GM23338 (cell line): ENCODE data around the gene CACNA1D. TPM values are rescaled to one million over a fixed set of nuclear protein-coding genes. Genes with fewer than 3 reads are reported as not detected.

ENCODE experiments used
- ATAC-seq: fragments of 200-7000 bp; cut with Tn5 transposase; 3 replicates; pipeline ENCODE4 v1.9.1; 2020
- DNase-seq: peaks from one replicate; pipeline ENCODE4 v3.0.0-alpha.2; 2015; ENCODE audit warnings: low spot score
- H2AFZ ChIP-seq: fragments of 200-600 bp; sonication (generic); 2 replicates; pipeline ENCODE4 v1.8.0; 2016; ENCODE audit warnings: antibody characterized with exemption, mild to moderate bottlenecking, moderate library complexity
- H3F3A ChIP-seq: fragments of 200-600 bp; sonication (generic); replicated peaks from 2 replicates; pipeline ENCODE4 v1.8.0; 2017; ENCODE audit warnings: antibody characterized with exemption, mixed run types, low read depth
- H3K27ac ChIP-seq: fragments of 200-600 bp; sonication (generic); 2 replicates; pipeline ENCODE4 v1.6.1; 2016; ENCODE audit warnings: low read depth
- H3K27me3 ChIP-seq: fragments of 200-600 bp; sonication (generic); 2 replicates; pipeline ENCODE4 v1.8.0; 2016; ENCODE audit warnings: mild to moderate bottlenecking, mixed run types, moderate library complexity; ENCODE audit not compliant: insufficient read depth
- H3K36me3 ChIP-seq: fragments of 200-600 bp; sonication (generic); 2 replicates; pipeline ENCODE4 v1.8.0; 2016; ENCODE audit warnings: mild to moderate bottlenecking; ENCODE audit not compliant: insufficient read depth
- H3K4me1 ChIP-seq: fragments of 200-600 bp; sonication (generic); 2 replicates; pipeline ENCODE4 v1.8.0; 2016; ENCODE audit warnings: mild to moderate bottlenecking, moderate library complexity; ENCODE audit not compliant: insufficient read depth
- H3K4me2 ChIP-seq: fragments of 200-600 bp; sonication (generic); 2 replicates; pipeline ENCODE4 v1.7.1; 2017; ENCODE audit warnings: mixed run types
- H3K4me3 ChIP-seq: fragments of 200-600 bp; sonication (generic); 2 replicates; pipeline ENCODE4 v1.6.1; 2016; ENCODE audit warnings: mixed run types
- H3K79me2 ChIP-seq: fragments of 200-600 bp; sonication (generic); replicated peaks from 2 replicates; pipeline ENCODE4 v1.8.0; 2017; ENCODE audit warnings: mild to moderate bottlenecking; ENCODE audit not compliant: insufficient read depth
- H3K9me2 ChIP-seq: fragments of 200-600 bp; sonication (generic); 2 replicates; pipeline ENCODE4 v1.8.0; 2017; ENCODE audit not compliant: insufficient read depth
- H4K20me1 ChIP-seq: fragments of 200-600 bp; sonication (generic); replicated peaks from 2 replicates; pipeline ENCODE4 v1.8.0; 2017; ENCODE audit warnings: mild to moderate bottlenecking; ENCODE audit not compliant: insufficient read depth
- H3K27ac Mint-ChIP-seq: 2 replicates; pipeline ENCODE4 v1.8.0; 2020; ENCODE audit warnings: inconsistent platforms, mild to moderate bottlenecking, moderate library complexity, mixed read lengths
- H3K27me3 Mint-ChIP-seq: 3 replicates; pipeline ENCODE4 v1.8.0; 2022; ENCODE audit warnings: low read depth, mild to moderate bottlenecking, moderate library complexity, mixed read lengths, inconsistent platforms; ENCODE audit not compliant: insufficient read depth, poor library complexity
- H3K36me3 Mint-ChIP-seq: 3 replicates; pipeline ENCODE4 v1.8.0; 2021; ENCODE audit warnings: low read depth, mild to moderate bottlenecking, inconsistent platforms, moderate library complexity, mixed read lengths
- H3K4me1 Mint-ChIP-seq: 3 replicates; pipeline ENCODE4 v1.8.0; 2020; ENCODE audit warnings: mild to moderate bottlenecking, inconsistent platforms, mixed read lengths
- H3K4me3 Mint-ChIP-seq: 3 replicates; pipeline ENCODE4 v1.8.0; 2021; ENCODE audit warnings: moderate library complexity, mild to moderate bottlenecking, inconsistent platforms, mixed read lengths
- H3K9me3 Mint-ChIP-seq: 3 replicates; pipeline ENCODE4 v1.8.0; 2020; ENCODE audit warnings: moderate library complexity, mild to moderate bottlenecking, inconsistent platforms, mixed read lengths
- CREB1 ChIP-seq: fragments of 250-450 bp; sonication (Bioruptor Pico); IDR thresholded peaks from 2 replicates; pipeline ENCODE4 v1.5.0; 2020; ENCODE audit warnings: low read depth, mild to moderate bottlenecking, moderate library complexity
- CTCF ChIP-seq, 2 experiments: fragments of 200-600 bp in 1 of 2; sonication (generic) in 1 of 2; conservative IDR thresholded peaks; 2 replicates each; pipeline versions ENCODE4 v1.5.1 to v1.6.1; 2016 to 2017; ENCODE audit warnings: antibody characterized with exemption in 2 of 2, low read depth in 2 of 2, mild to moderate bottlenecking in 2 of 2, moderate library complexity in 1 of 2
- EZH2 ChIP-seq: fragments of 200-600 bp; sonication (generic); IDR thresholded peaks from one replicate; pipeline ENCODE4 v1.8.0; 2017; ENCODE audit warnings: antibody characterized with exemption, mild to moderate bottlenecking, low read depth; ENCODE audit not compliant: unreplicated experiment
- JUNB ChIP-seq: IDR thresholded peaks from one replicate; pipeline ENCODE4 v1.6.1; 2016; ENCODE audit warnings: antibody characterized with exemption; ENCODE audit not compliant: unreplicated experiment
- NANOG ChIP-seq: IDR thresholded peaks from 2 replicates; pipeline ENCODE4 v1.6.1; 2016; ENCODE audit warnings: antibody characterized with exemption, borderline replicate concordance
- STAT1 ChIP-seq: IDR thresholded peaks from one replicate; pipeline ENCODE4 v1.6.1; 2016; ENCODE audit warnings: antibody characterized with exemption; ENCODE audit not compliant: unreplicated experiment
- ZNF114 ChIP-seq: fragments of 250-450 bp; sonication (Bioruptor Pico); IDR thresholded peaks from 2 replicates; pipeline ENCODE4 v1.5.0; 2020; ENCODE audit warnings: mild to moderate bottlenecking, moderate library complexity
- ZNF462 ChIP-seq: fragments of 250-450 bp; sonication (Bioruptor Pico); IDR thresholded peaks from 2 replicates; pipeline ENCODE4 v1.5.0; 2020; ENCODE audit warnings: mild to moderate bottlenecking, moderate library complexity
- polyA plus RNA-seq: library from polyadenylated mRNA; unstranded; fragments of >200 nt; fragmentation: Nextera tagmentation; extraction: Ambion mirVana; gene quantifications from 2 replicates; pipeline ENCODE4 v1.2.1, GENCODE V29; 2016
- total RNA-seq: library from RNA; depleted of rRNA; stranded (reverse); fragments of >200 nt; shearing (Covaris generic); gene quantifications from 2 replicates; pipeline ENCODE4 v1.2.3, GENCODE V29; 2014
- TF ChIP-seq, protein P1 (sequence below): IDR thresholded peaks from one replicate; pipeline ENCODE4 v1.6.1; 2018; ENCODE audit warnings: antibody characterized with exemption; ENCODE audit not compliant: unreplicated experiment

Gene CACNA1D
- total and polyA plus RNA-seq, 2 experiments from 2014 or later, result 1.7 to 1.8 TPM

- no peak for DNase-seq
- H4K20me1 ChIP-seq, result no peaks in the 10 kb centered on the region; the same call in 1 of the 2 replicates
- ATAC-seq, result no peak
- H2AFZ ChIP-seq, result no peak overlapping the region
- no peaks in the 10 kb centered on the region for H3K79me2 ChIP-seq
- H3K4me1 ChIP-seq, result no peaks in the 10 kb centered on the region
- H3K4me1 Mint-ChIP-seq, result no peaks in the 10 kb centered on the region
- H3K27ac ChIP-seq, result no peak overlapping the region
- peaks cover 2% of the 10 kb centered on the region for H3K27me3 Mint-ChIP-seq
- no peaks in the 10 kb centered on the region for H3K36me3 ChIP-seq
- no peaks in the 10 kb centered on the region for H3K36me3 Mint-ChIP-seq
- no peak overlapping the region; the same call in 1 of the 2 replicates for H3K27ac Mint-ChIP-seq
- no peaks in the 10 kb centered on the region for H3K9me2 ChIP-seq
- H3K9me3 Mint-ChIP-seq, result no peaks in the 10 kb centered on the region
- H3K4me3 Mint-ChIP-seq, result no peak overlapping the region
- H3K4me3 ChIP-seq, result no peak overlapping the region
- H3K4me2 ChIP-seq, result no peak overlapping the region
- TF ChIP-seq NANOG (no peak), EZH2 (no peak)
- H3F3A ChIP-seq, result no peaks in the 10 kb centered on the region
- H3K27me3 ChIP-seq, result no peaks in the 10 kb centered on the region
These were observed 341.9 kb downstream of the CACNA1D start for GRCh38 chr3:53836084-53836872.

- ATAC-seq, result no peak
- Histone ChIP-seq H4K20me1 (no peaks in the 10 kb centered on the region; the same call in 1 of the 2 replicates), H3K79me2 (no peaks in the 10 kb centered on the region; the same call in 1 of the 2 replicates), H2AFZ (no peak overlapping the region), H3K4me2 (no peak overlapping the region), H3K9me2 (no peaks in the 10 kb centered on the region), H3K4me3 (no peak overlapping the region), H3K4me1 (no peaks in the 10 kb centered on the region; the same call in 1 of the 2 replicates), H3F3A (no peaks in the 10 kb centered on the region), H3K36me3 (no peaks in the 10 kb centered on the region), H3K27ac (no peak overlapping the region), H3K27me3 (no peaks in the 10 kb centered on the region)
- H3K4me3 Mint-ChIP-seq, result no peak overlapping the region
- peaks cover 2% of the 10 kb centered on the region for H3K4me1 Mint-ChIP-seq
- H3K27ac Mint-ChIP-seq, result no peak overlapping the region
- DNase-seq, result no peak
- H3K36me3 Mint-ChIP-seq, result no peaks in the 10 kb centered on the region
- peaks cover 2% of the 10 kb centered on the region for H3K27me3 Mint-ChIP-seq
- H3K9me3 Mint-ChIP-seq, result no peaks in the 10 kb centered on the region
- TF ChIP-seq JUNB, result no peak
- TF ChIP-seq, protein P1, sequence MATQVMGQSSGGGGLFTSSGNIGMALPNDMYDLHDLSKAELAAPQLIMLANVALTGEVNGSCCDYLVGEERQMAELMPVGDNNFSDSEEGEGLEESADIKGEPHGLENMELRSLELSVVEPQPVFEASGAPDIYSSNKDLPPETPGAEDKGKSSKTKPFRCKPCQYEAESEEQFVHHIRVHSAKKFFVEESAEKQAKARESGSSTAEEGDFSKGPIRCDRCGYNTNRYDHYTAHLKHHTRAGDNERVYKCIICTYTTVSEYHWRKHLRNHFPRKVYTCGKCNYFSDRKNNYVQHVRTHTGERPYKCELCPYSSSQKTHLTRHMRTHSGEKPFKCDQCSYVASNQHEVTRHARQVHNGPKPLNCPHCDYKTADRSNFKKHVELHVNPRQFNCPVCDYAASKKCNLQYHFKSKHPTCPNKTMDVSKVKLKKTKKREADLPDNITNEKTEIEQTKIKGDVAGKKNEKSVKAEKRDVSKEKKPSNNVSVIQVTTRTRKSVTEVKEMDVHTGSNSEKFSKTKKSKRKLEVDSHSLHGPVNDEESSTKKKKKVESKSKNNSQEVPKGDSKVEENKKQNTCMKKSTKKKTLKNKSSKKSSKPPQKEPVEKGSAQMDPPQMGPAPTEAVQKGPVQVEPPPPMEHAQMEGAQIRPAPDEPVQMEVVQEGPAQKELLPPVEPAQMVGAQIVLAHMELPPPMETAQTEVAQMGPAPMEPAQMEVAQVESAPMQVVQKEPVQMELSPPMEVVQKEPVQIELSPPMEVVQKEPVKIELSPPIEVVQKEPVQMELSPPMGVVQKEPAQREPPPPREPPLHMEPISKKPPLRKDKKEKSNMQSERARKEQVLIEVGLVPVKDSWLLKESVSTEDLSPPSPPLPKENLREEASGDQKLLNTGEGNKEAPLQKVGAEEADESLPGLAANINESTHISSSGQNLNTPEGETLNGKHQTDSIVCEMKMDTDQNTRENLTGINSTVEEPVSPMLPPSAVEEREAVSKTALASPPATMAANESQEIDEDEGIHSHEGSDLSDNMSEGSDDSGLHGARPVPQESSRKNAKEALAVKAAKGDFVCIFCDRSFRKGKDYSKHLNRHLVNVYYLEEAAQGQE, result no peak
- no peak for TF ChIP-seq CREB1 (CRISPR knock-in tag)
- TF ChIP-seq STAT1, result no peak
- TF ChIP-seq EZH2, result no peak
- no peak for TF ChIP-seq ZNF114 (CRISPR knock-in tag)
- no peak for TF ChIP-seq ZNF462
- TF ChIP-seq CTCF (conservative IDR thresholded peaks at IDR 0.05; ENCODE audit: low read depth in 2 of 2), result no peak
- TF ChIP-seq NANOG, result no peak
These were observed 342.9 kb downstream of the CACNA1D start for GRCh38 chr3:53837331-53837730.
